ENCODE measurements around the gene RC3H1. TPM values are rescaled to one million over a fixed set of nuclear protein-coding genes. Genes with fewer than 3 reads are reported as not detected.
A peak's percentile ranks its signal among the peaks of the same experiment; 100 is the strongest.
"Not testable (repeated sequence)": the region's sequence is repeated elsewhere in the genome, so short reads cannot be mapped to it uniquely, and the experiment has no call there.

The RC3H1 gene
- polyA plus RNA-seq, 3 donors = 10.8 to 15.3 (median 13.5) TPM

DNA sequence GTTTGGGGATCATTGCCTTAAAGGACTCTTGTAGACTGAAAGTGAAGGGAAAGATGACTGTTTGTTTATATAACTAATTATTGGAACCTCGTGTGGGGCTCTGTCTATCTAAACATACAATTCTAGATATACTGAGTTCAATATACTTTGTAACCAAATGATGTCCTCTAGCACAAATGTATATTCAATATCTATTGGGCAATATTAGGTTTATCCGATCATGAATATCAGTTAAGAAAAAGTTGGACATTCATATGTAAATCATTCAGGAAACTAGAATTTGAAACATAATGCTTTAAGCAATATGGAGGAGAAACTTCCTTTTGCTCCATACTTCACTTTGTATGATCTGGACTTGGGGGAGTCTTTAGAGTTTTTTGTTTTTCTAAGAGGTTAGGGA, 8.9 kb upstream of the RC3H1 start:
- DNase-seq = no peak

DNA sequence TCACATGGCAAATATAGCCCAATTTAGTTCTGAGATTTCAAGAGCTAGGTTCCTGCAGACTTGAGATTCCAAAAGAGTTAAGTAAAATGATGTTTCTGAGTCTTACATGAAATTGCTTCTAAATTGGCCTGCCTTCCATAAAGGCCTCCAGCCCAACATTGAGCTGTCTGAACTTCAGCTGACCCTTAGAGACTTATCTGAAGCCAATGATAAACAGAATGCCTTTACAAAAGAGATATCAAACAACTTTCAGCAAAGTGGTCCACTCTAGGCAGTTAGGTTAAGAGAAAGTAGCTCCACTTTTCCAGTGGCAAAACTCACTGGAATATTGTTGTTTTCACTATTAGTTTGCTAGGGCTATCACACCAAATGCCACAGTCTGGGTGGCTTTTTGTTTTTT, 6.3 kb upstream of the RC3H1 start:
- DNase-seq = no peak

DNA sequence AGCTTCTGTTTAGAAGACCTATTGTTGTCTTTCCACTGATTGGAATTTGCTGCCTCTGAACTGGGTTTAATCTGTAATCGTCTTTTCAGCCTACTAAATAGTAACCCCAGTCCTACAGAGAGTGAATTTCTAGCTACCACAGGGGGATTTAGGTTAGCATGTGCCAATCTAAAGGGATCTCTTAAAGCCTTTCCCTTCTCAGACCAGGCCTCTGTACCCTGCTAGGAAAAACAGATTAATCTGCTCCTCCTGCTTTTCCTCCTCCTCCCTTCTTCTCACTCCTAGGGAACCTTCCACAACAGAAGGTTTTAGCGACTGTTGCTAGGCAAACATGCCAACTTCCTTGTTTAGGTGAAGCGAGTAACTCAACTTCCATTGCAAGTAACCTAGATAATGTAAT, 1.3 kb upstream of the RC3H1 start:
- peak; percentile 71 for DNase-seq

DNA sequence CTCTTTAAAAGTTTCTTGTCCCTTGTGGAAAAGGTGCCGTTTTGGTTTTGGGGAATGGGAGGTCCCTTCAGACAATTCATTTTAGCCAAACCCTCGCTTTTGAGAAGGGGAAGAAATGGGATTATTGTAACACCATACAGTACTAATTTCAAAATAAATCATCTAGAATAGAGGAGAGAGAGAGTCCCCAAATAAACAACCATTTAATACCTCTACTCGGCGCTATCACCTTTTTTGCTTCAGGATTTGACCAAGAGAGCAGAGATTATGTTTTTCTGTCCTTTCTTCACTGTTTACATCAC, 770 bp upstream of the RC3H1 start:
- no peak for DNase-seq

DNA sequence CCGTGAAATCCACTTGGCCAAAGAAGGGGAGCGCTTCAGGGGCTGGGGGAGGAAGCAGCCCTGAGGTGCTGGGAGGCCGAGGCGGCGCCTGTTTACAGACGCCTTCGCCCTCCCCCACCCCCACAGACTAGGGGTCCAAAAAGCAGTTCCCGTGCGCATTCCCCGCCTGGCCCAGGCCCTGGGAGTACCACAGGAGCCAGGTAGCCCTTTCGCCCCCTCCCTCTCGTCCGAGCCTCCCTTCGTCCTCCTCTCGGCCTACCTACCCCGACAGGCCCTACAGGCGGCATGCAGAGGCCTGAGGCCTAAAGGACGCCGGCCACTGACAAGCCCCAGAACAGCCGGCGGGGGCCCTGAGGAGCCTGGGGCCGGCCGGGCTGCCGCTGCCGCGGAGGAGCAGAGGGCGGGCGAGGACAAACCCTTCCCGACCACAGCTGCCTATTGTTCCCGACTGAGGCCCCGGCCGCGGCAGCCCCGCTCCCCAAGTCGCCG, 522 bp downstream of the RC3H1 start:
- peak; percentile 53 for DNase-seq

DNA sequence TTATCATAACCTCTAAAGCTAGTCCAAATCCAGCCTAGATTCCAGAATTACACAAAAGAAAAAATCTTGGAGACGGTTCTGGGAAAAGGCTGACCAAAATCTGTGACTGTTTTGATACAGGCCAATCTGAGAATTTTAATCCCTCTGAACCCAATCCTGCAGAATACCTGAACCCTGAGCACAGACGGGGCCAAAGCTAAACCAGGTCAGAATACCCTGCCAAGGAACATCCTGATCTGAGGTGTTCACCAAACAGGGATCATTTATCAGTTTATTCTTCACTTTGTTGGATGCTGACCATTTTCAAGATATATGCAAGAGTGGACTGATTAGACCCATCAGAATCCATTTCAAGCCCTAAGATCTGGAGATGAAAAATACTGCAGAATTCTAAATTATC, 3.6 kb downstream of the RC3H1 start:
- no peak for DNase-seq

DNA sequence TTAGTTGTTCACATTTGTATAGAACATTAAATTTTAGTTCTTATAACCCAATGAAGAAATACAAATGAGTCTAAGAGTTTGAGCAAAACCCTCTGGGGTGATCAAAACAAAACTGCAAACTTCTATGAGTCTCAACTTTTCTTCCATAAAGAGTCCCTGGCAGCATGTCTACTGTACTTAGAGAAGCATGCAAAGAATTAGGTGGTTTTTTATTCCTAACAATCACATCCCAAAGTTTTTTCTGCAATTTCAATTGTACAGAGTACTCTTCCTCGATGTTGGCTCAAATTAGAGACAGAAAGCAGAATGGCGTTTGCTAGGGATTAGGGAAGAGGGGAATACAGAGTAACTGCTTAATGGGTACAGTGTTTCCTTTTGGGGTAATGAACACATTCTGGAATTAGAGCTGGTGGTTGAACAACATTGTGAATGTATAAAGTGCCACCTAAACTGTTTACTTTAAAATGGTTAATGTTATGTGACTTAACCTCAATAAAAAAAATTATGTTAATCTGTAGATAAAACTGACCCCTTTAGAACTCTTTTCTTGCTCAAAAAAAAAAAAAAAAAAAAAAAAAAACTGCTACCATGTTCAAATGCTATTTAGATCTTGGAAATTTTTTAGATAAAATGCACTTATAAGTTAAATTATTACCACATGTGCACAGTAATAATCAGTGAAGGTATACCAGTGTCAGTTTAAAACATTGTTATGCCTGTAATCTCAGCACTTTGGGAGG, 4.8 kb downstream of the RC3H1 start:
- DNase-seq = no peak

DNA sequence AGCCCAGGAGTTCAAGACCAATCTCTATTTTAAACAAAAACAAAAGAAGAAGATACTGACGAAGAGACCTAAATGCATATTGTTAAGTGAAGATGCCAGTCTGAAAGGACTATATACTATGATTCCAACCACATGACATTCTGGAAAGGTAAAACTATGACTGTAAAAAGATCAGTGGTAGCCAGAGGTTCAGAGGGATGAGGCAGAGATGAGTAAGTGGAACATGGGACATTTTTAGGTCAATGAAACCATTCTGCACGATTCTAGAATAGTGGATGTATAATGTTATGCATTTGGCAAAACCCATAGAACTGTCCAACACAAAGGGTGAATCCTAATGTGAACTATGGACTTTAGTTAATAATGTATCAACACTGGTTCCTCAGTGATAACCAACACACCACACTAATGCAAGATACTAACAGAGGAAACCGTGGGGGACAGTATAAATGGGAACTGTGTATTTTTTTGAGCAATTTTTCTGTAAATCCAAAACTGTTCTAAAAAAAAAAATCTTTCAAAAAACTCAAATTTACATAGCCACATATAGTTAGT, 8.2 kb downstream of the RC3H1 start:
- no peak for DNase-seq

DNA sequence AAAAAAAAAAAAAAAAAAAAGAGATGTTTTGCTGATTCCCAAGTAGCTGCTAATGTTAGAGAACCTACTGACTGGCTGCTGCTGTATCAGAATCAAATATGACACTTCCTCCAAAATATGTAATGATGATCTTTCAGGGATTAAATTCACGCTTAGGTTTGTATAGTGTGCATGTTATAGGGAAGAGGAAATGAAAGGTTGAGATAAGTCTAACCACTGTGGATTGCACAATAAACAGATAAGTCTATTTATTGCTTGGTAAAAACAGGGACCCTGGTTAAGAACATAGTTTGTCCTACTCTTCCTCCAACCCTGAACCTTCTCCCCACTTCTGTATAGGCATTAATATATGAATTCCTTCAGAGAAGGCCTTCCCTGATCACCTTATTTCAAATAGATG, 13.2 kb downstream of the RC3H1 start:
- no peak for DNase-seq

DNA sequence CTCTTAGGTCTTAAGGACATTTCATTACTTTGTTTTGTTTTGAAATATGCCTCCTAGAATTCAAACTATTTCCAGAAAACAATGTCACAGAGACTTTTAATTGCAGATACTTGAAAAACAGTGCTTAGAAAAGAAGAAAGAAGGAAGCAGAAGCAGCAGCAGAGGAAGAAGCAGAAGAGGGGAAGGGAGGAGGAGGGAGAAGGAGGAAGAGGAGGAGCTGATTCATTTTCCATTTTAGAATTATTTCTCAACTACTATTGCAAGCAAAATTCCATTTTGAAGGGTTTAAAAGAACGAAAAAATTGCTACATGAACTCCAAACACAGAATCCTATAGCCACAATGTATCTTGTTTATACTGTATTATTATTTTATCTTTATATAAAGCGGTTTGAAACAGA, 13.9 kb downstream of the RC3H1 start:
- DNase-seq = no peak

DNA sequence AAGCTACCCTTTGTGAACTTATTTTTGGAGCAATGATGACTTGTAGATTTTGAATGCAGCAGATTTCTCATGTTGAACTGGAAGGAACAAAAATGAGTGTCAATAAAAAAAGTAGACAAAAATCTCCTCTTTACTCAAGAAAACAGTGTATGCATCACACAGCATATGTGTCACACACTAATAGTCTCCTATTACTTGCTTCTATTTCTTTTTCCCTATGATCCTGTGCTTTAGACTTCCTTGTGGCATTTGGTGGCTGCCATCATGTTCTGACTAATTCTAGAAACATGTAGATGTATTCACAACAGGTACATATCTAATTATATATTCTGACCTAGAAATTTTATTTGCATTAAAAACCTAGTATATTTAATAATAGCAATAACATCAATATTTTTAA, 14.3 kb downstream of the RC3H1 start:
- DNase-seq = no peak

DNA sequence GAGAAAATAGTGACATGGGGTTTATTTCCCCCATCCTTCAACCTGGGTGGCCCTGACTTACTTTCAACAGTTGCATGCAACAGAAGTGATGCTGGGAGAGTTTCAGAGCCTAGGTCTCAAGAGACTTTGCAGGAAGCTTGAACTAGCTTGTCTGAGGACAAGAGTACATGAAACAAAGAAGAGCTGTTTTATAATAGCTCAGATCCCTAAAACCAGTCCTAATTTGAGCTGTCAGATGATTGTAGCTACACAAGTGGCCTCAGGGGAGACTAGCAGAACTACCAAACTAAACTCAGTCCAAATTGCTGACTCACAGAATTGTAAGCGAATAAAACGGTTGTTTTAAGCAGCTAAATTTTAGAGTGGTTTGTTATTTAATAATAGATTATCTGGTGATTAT, 17.1 kb downstream of the RC3H1 start:
- DNase-seq = peak; percentile 15

DNA sequence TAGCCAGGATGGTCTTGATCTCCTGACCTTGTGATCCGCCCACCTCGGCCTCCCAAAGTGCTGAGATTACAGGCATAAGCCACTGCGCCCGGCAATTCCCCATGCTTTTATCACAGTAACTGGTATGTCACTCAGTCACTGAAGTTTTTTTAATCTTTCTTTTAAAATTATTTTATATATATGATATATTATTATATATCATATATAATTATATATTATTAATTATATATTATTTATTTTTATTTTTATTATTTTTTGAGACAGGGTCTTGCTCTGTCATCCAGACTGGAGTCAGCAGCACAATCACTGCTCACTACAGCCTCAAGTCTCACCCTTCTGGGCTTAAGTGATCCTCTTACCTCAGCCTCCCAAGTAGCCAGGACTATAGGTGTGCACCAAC, 18.3 kb downstream of the RC3H1 start:
- DNase-seq = no peak

DNA sequence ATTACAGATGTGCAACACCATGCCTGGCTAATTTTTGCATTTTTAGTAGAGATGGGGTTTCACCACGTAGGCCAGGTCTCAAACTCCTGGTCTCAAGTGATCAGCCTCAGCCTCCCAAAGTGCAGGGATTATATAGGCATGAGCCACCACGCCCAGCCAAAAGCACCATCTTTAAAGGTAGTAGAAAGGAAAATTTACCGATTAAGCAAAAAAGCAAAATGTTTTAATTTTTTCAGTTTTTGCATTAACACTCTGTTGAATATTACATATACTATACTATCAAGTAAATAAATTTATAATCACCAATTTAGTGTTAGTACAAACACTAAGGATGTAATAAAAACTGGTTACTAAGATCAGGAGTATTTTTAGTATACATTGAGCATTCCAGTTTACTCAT, 20.6 kb downstream of the RC3H1 start:
- DNase-seq = no peak

DNA sequence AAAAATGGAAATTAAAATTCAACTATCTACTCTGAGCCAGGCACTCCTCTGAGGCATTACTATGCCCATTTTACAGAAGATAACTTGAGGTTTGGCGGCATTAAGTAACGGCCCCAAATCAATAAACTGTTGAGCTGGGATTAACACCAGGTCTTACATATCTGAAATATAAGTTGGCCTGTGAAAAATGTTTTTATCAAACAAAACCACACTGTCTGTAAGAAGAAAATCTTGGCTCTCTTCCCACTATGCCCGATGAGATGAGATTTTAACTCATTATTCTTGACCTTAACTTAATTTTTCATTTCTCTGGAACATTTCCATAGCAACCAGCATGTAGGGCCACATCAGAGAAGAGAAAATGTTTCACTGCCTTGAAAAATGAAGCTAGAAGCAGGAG, 21.8 kb downstream of the RC3H1 start:
- DNase-seq = no peak

DNA sequence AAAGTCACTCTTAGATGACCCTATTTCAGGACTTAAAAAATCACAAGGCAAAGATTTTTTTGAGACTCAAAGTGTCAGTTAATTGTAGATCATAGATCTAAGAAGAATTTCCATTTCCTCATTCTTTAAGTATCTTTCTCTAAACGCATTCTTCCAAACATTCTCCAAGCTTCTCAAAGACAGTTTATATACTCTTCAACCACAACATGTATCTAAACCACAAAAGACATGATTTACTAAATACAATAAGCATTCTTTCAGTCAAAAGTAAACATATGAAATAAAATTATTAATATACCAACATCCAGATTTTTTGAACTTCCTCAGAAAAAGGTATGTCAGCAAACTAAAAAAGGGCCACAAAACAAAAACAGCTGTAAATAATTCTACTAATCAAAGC, 24.4 kb downstream of the RC3H1 start:
- no peak for DNase-seq

DNA sequence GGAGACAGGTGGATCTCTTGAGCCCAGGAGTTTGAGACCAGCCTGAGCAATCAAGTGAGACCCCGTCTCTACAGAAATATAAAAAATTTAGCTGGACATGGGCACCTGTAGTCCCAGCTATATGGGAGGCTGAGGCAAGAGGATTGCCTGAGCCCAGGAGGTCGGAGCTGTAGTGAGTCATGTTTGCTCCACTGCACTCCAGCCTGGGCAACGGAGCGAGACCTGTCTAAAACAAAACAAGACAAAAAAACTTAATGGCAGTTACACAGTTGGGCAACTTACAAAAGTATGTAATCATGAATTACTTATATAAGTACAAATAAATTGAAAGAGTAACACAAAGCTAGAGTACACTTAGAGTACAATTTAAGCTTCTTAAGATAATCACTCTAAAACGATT, 25.2 kb downstream of the RC3H1 start:
- no peak for DNase-seq

DNA sequence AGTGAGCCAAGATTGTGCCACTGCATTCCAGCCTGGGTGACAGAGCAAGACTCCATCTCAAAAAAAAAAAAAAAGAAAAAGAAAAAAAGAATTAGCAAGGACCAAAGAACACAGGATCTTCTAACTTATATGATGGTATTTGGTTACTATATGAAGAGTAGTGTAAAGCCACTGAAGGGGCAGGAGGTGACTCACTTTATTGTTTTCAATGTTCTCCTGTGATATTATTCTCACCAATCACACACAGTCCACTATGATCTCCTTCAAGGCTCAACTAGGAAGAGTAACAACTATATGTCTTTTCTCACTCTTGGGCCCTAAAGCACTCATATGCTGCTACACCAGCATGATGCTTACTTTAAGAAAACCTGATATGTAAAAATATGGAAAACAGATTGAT, 26.7 kb downstream of the RC3H1 start:
- no peak for DNase-seq

DNA sequence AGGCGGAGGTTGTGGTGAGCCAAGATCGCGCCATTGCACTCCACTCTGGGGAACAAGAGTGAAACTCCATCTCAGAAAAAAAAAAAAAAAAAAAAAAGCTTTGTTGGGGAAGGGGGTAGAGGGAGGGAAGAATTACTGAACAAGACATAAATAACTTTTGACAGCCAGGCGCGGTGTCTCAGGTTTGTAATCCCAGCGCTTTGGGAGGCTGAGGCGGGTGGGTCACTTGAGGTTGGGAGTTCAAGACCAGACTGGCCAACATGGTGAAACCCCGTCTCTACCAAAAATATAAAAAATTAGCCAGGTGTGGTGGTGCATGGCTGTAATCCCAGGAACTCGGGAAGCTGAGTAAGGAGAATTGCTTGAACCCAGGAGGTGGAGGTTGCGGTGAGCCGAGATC, 28.2 kb downstream of the RC3H1 start:
- DNase-seq = not testable (repeated sequence)

DNA sequence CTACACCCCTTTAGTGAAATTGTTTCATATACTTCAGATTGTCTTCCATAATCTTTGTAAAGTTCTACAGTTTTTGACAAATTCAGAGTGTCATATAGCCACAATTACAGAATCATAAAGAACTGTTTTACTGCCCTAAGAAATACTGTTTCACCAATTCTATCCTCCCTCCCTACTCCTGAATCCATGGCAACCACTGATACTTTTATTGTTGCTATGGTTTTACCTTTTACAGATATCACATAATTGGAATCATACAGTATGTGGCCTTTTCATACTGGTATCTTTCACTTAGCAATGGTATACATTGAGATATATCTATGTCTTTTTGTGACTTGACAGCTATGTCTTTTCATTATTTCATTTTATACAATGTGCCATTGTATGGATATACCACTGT, 34.1 kb downstream of the RC3H1 start:
- DNase-seq = no peak

DNA sequence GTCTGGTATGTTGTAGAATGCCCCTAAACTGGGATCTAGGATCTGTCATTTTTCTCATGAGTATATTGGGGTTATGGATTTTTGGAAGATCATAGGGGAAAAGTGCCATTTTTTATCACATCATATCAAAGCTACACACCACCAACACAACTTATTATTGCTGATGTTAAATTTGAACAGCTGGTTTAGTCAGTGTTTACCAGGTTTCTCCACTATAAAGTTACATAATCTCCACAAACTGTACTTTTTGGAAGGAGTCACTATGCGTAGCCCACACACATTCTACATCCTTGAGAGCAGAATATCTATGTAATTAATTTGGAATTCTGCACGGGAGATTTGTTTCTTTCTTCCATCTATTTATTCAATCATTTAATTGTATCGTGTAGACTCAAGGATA, 35.2 kb downstream of the RC3H1 start:
- no peak for DNase-seq

DNA sequence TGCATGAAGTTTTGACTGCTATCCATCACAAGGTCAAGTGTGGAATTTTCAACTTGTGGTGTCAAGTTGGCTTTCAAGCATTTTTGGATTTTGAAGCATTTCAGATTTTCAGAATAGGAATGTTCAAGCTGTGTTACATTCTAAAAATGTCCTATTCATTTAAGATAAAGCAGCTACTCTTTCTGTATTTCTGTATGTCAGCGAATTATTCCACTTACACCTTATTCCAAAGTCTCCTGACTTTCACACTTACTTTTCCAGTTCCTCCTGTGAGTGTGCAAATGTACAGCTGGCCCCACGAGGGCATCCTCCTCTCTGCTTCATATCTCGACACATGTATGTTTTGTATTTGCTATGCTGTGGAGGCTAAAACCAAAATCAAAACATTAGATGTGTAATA, 51.9 kb downstream of the RC3H1 start:
- DNase-seq = no peak

DNA sequence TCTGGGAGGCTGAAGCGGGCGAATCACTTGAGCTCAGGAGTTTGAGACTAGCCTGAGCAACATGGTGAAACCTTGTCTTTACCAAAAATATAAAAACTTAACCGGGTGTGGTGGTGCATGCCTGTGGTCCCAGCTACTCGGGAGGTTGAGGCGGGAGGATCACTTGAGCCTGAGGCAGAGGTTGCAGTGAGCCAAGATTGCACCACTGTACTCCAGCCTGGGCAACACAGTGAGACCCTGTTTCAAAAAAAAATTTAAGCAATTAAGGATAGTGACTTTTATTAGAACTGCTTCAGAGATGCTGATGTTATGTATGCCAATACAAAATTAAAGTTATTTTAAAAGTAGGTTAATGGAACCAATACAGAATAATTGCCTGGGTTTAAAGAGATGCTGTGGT, 56.3 kb downstream of the RC3H1 start:
- DNase-seq = not testable (repeated sequence)

DNA sequence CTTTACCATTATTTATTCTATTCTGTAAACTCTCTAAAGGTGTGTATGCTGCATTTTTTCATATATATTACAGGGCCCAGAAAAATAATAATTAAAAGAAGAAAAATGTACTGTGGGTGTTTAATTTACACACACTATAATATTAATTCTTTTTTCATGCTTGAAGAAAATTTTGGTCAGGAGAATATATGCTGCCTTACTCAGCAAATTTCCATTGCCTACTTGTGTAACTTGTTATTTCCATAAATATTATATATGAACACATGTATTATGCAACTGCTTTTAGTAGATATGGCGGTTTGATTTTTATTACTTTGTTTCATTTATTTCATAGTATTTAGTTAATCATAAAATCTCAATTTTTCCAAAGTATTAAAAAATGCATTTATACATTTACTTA, 58.7 kb downstream of the RC3H1 start:
- no peak for DNase-seq
